GM21529 (cell line): ENCODE measurements around the gene ISCA1.
A peak's percentile ranks its signal among the peaks of the same experiment; 100 is the strongest.

Experiments used
- ATAC-seq: cut with Tn5 transposase; IDR thresholded peaks from one replicate; pipeline ENCODE4 v1.9.1; 2021; ENCODE audit not compliant: unreplicated experiment

ISCA1 gene

GRCh38 chr9:86286278-86286677, 3.9 kb upstream of the ISCA1 start:
- ATAC-seq, result no peak

- no peak for ATAC-seq
Observed at GRCh38 chr9:86285261-86285660, 2.9 kb upstream of the ISCA1 start.

GRCh38 chr9:86282979-86283535, 719 bp upstream of the ISCA1 start:
- ATAC-seq, result peak; percentile 16

GRCh38 chr9:86281593-86282076, 703 bp downstream of the ISCA1 start:
- ATAC-seq, result peak; percentile 28

GRCh38 chr9:86280580-86280979, 1.8 kb downstream of the ISCA1 start:
- no peak for ATAC-seq

- no peak for ATAC-seq
Observed at GRCh38 chr9:86279839-86280238, 2.5 kb downstream of the ISCA1 start.

GRCh38 chr9:86277072-86277471, 5.3 kb downstream of the ISCA1 start:
- no peak for ATAC-seq

- ATAC-seq, result no peak
Observed at GRCh38 chr9:86275962-86276361, 6.4 kb downstream of the ISCA1 start.

- no peak for ATAC-seq
Observed at GRCh38 chr9:86274821-86275643, 7.3 kb downstream of the ISCA1 start.

GRCh38 chr9:86272221-86272620, 10.1 kb downstream of the ISCA1 start:
- ATAC-seq, result no peak

GRCh38 chr9:86263876-86264275, 18.5 kb downstream of the ISCA1 start:
- ATAC-seq, result no peak

- no peak for ATAC-seq
Observed at GRCh38 chr9:86262492-86262891, 19.8 kb downstream of the ISCA1 start.

- ATAC-seq, result no peak
Observed at GRCh38 chr9:86259557-86259956, 22.8 kb downstream of the ISCA1 start, which contains the start of gene C9orf153. Gene C9orf153, minus strand, starts transcription at chr9:86259657. Its CDS starts 30,054 bp downstream, at chr9:86229603.

- ATAC-seq, result no peak
Observed at GRCh38 chr9:86257391-86257790, 24.9 kb downstream of the ISCA1 start.

GRCh38 chr9:86256653-86257052, 25.7 kb downstream of the ISCA1 start:
- ATAC-seq, result no peak

GRCh38 chr9:86253577-86253976, 28.8 kb downstream of the ISCA1 start:
- ATAC-seq, result no peak

- ATAC-seq, result no peak
Observed at GRCh38 chr9:86252870-86253269, 29.5 kb downstream of the ISCA1 start.

GRCh38 chr9:86250123-86250522, 32.2 kb downstream of the ISCA1 start:
- no peak for ATAC-seq

GRCh38 chr9:86248746-86249145, 33.6 kb downstream of the ISCA1 start:
- no peak for ATAC-seq

GRCh38 chr9:86246752-86247161, 35.6 kb downstream of the ISCA1 start:
- ATAC-seq, result peak; percentile 95

- no peak for ATAC-seq
Observed at GRCh38 chr9:86242071-86242470, 40.3 kb downstream of the ISCA1 start.

- ATAC-seq, result no peak
Observed at GRCh38 chr9:86241216-86241615, 41.1 kb downstream of the ISCA1 start.
